NCI-H128 (cell line): ENCODE data around the gene TESK2.
"Not testable (repeated sequence)": the region's sequence is repeated elsewhere in the genome, so short reads cannot be mapped to it uniquely, and the experiment has no call there.

Experiments used
- DNase-seq: peaks from one replicate; lab custom pipeline; 2025; ENCODE audit not compliant: unreplicated experiment; lab: John Stamatoyannopoulos, UW

Gene TESK2

GRCh38 chr1:45414746-45415145, 76.2 kb downstream of the TESK2 start:
- DNase-seq = no peak

GRCh38 chr1:45412899-45413298, 78.1 kb downstream of the TESK2 start:
- DNase-seq = no peak

- no peak for DNase-seq
These were observed 79.5 kb downstream of the TESK2 start for GRCh38 chr1:45411510-45411899.

- no peak for DNase-seq
These were observed 80.0 kb downstream of the TESK2 start for GRCh38 chr1:45410850-45411509.

GRCh38 chr1:45409276-45409675, 81.7 kb downstream of the TESK2 start:
- DNase-seq = no peak

GRCh38 chr1:45407629-45408287, 83.2 kb downstream of the TESK2 start:
- no peak for DNase-seq

- DNase-seq = no peak
These were observed 85.3 kb downstream of the TESK2 start for GRCh38 chr1:45405636-45406035.

GRCh38 chr1:45403718-45404117, 87.2 kb downstream of the TESK2 start:
- DNase-seq = no peak

- DNase-seq = no peak
These were observed 87.7 kb downstream of the TESK2 start for GRCh38 chr1:45403298-45403697.

GRCh38 chr1:45401524-45401923, 89.4 kb downstream of the TESK2 start:
- DNase-seq = no peak

GRCh38 chr1:45400049-45400448, 90.9 kb downstream of the TESK2 start:
- DNase-seq = no peak

GRCh38 chr1:45397285-45397684, 93.7 kb downstream of the TESK2 start:
- no peak for DNase-seq

- no peak for DNase-seq
These were observed 95.4 kb downstream of the TESK2 start for GRCh38 chr1:45395582-45395981.

- DNase-seq = no peak
These were observed 95.9 kb downstream of the TESK2 start for GRCh38 chr1:45395051-45395450.

GRCh38 chr1:45394342-45394741, 96.6 kb downstream of the TESK2 start:
- no peak for DNase-seq

- no peak for DNase-seq
These were observed 97.2 kb downstream of the TESK2 start for GRCh38 chr1:45393718-45394302.

- DNase-seq = no peak
These were observed 104.7 kb downstream of the TESK2 start for GRCh38 chr1:45386219-45386618.

GRCh38 chr1:45385302-45385701, 105.7 kb downstream of the TESK2 start:
- peak; percentile 16 for DNase-seq

GRCh38 chr1:45384213-45384612, 106.8 kb downstream of the TESK2 start:
- not testable (repeated sequence) for DNase-seq

- no peak for DNase-seq
These were observed 107.8 kb downstream of the TESK2 start for GRCh38 chr1:45383191-45383590.

- DNase-seq = no peak
These were observed 109.7 kb downstream of the TESK2 start for GRCh38 chr1:45381243-45381642.

- DNase-seq = no peak
These were observed 110.2 kb downstream of the TESK2 start for GRCh38 chr1:45380730-45381129.
